ENCODE results near the gene OPTC.

DNA sequence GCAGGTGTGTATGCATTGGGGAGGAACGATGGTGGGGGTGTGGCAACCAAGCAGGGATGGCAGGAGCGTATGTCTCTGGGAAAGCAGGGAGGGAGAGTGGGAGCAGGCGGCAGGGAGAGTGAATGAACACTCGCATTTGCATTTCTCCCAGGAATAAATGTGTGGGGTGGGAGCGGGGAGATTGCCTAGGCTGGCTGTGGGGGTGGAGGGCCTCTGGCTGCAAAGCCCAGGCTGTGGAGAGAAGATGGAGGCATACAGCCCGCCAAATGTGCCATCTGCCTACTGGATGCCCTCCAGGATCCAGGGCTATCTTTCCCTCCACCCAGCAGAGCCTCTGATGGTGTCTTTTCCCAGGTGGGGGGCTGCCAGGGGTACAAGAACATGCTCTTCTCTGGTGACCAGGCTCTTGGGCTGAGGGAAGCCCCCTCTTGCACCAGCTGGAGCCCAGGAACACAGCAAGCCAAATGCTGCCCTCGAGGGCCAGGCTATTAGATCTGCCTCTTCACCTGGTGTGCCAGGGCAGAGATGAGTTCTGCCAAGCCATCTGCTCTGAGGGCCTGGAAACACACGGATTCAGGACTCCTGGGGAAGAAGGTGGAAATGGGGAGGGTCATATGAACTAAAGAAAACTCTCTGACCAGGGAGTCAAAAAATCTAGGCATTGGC is 1.7 kb upstream of the OPTC start:
- TF ChIP-seq POLR2A (IDR thresholded peaks at IDR 0.05), result no peak
- TF ChIP-seq, protein P1, sequence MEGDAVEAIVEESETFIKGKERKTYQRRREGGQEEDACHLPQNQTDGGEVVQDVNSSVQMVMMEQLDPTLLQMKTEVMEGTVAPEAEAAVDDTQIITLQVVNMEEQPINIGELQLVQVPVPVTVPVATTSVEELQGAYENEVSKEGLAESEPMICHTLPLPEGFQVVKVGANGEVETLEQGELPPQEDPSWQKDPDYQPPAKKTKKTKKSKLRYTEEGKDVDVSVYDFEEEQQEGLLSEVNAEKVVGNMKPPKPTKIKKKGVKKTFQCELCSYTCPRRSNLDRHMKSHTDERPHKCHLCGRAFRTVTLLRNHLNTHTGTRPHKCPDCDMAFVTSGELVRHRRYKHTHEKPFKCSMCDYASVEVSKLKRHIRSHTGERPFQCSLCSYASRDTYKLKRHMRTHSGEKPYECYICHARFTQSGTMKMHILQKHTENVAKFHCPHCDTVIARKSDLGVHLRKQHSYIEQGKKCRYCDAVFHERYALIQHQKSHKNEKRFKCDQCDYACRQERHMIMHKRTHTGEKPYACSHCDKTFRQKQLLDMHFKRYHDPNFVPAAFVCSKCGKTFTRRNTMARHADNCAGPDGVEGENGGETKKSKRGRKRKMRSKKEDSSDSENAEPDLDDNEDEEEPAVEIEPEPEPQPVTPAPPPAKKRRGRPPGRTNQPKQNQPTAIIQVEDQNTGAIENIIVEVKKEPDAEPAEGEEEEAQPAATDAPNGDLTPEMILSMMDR (IDR thresholded peaks at IDR 0.05), result no peak
